ENCODE results near the gene FLOT1.

FLOT1 gene

DNA sequence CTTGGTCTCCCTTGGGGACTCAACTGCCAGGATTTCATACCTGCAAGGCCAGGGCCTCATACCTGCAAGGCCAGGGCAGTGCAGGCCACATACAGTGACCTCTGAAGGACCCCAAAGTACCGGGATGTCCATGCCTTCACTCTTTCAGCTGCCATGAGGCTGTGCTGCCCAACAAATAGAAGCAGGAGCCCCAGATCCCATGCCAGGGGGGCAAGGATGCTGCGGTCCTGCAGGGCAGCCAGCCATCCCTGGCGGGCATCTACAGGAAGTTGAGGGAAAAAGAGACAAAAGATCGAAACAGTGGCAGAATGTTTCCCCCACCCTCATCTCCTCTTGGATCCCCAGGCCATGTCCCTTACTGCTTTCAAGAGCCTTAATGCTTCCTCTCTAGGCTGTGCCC is 52.5 kb downstream of the FLOT1 start:
- DNase-seq: no peak

DNA sequence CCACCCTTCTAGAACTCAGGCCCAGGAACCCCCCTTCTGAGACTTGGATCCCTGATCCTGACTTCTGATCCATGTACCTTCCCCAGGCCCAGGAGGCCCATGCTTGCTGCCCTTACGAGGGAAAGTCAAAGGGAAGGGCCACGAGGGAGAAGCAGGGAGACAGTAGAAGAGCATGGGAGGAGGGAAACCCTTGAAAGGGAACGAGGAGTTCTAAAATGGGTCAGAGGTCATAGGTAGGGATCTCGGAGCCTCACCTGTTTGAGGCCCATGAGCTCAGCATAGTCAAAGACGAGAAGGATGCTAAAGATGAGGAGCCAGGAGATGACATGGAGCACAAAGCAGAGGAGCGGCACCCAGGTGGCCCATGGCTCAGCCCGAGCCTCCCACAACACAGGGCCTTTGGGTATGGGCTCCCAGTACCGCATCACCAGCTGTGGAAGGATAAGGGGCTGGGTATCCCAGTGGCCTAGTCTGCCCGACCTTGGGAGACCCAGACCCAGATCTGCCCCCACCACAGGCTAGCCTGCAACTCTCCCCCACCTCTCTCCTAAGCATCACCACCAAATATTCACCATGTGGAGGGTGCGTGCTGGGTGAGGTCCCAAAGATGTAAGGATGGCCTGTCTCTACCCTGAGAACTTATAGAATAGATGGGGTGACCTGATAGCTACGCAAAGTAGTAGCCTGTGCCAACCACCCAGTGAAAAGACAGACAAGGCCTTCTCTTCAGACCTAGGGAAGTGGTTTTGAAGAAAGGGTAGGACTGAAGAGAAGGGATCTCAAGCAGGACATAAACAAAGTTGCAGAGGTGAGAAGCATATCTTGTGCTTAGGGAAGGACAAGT is 53.2 kb downstream of the FLOT1 start:
- no peak for DNase-seq

DNA sequence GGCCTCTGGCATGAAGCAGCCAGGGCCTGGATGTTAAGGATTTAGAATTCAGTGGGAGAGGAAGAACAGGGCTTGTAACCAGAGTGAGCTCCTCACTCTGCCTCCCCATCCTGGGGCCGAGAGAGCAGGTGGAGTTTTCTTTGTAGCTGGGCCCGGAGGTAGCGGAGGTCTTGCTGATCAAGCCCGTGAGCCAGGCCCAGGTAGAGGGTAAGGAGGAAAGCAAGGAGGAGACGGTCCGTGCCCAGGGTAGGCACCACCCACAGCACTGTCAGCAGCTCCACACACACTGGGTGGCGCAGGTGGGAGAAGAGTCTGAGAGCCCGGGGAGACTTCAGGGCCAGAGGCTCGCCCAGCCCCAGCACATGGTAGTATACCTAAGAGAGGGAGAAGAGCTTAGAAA is 53.9 kb downstream of the FLOT1 start:
- no peak for DNase-seq

DNA sequence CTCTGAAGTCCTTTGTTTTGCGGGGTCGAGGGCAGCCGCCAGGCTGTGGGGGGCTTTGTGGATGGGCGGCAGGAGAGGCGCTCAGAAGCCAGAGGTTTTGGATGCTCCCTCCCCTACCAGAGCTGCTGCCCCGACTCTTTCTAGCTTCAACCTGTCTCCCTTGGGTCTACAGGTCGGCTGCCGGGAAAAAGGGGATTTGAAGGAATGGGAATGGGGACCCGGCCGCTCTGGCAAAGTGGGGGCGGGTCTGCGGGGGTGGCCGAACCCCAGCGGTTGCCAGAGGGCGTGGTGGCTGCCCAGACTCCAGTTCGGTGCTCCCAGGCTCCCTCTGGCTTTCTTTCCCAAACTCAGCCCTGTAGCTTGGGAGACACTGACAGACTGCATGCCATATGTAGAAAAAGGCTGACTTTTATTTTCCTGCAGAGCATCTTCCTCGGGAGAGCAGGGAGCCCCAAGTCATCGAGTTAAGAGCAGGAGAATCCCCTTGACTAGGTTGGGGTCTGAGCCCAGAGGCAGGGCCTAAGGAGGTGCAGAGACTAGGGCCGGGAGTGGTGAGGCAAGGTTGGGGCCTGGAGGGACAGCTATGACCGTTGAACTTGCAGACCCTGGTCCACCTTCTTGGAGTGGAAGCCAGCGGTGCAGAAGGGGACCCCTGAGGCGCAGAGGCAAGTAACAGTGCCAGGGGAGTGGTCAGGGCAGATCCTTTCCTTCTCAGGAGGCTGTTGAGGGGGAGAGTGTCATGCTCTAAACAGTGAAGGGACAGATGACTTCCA is 54.6 kb downstream of the FLOT1 start:
- no peak for DNase-seq

DNA sequence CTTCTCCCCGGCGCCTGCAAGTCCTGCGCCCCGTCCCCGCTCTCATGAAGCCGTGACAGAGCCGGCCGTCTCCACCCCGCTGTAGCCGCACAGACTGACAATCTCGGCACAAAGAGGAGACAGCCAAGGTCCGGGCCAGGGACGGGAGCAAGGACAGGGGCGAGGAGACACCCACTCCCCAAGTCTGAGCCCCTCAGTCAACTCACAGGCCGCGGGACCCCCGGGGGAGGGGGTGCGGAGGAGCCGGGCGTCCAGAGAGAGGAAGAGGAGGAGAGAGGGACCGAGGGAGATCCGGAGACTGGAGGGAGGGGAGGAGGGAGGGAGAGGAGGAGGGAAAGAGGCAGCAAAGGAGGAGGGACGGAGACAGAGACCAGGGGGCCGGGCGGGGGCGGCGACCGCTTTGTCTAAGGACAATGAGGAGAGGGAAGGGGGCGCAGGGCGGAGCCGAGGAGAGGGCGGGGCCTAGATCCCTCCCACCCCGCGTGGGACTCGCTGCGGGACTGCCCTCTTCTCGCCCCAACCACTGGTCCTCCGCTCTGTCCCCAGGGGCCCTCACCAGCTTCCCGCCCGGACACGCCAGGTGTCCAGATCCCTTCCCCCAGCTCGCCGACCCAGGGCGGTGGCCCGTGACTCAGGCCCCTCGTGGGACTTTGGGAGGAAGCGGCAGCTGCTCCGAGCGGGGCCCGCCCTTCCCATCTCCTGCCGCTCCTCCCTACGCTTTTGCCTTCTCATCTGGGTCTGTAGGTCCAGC is 55.4 kb downstream of the FLOT1 start:
- DNase-seq: peak; percentile 34

DNA sequence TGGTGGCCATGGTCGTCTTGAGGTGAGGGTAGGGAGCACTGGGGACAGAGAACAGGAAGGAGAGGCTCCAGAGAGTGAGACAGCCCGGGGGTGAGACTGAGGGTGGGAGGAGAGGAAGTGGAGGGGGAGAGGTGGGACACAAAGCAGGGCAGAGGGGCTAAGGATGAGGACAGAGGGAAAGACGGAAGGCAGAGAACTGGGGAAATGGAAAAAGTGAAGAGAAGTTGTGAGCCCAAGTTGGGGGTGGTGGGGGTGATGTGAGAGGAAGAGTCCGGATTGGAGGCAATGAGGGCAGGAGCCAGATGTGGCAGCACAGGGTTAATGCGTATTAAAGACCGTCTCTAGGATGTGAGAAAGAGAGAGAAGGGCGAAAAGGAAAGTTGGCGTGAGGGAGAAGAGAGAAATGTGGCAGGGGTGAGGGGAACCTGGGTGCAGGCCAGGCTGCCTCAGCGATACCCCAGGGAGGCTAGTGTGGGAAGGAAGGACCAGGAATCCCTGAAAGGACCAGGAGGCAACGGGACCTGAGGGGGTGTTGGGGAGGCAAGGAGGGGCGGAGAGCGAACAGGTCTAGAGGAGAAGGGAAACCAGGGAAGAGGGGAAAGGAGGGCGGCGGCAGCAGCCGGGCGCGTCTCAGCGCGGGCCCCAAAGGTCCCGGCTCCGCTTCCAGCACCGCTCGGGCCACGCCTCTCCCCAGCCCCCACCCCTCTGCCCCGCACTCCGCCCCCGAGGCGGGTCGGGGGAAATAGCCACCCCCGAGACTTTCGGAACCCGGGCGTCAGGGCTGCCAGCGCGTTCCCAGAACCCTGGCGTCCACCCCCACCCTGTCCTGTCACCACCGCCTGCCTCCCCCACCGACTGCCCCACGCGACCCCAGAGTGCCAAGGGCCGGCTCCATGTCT is 56.2 kb downstream of the FLOT1 start, which contains the start of gene PPP1R18:
TSS of gene PPP1R18 (minus strand) at position 637 of the 899 bp plus-strand sequence. CDS start at position 10, 627 bp downstream.
- DNase-seq: no peak

DNA sequence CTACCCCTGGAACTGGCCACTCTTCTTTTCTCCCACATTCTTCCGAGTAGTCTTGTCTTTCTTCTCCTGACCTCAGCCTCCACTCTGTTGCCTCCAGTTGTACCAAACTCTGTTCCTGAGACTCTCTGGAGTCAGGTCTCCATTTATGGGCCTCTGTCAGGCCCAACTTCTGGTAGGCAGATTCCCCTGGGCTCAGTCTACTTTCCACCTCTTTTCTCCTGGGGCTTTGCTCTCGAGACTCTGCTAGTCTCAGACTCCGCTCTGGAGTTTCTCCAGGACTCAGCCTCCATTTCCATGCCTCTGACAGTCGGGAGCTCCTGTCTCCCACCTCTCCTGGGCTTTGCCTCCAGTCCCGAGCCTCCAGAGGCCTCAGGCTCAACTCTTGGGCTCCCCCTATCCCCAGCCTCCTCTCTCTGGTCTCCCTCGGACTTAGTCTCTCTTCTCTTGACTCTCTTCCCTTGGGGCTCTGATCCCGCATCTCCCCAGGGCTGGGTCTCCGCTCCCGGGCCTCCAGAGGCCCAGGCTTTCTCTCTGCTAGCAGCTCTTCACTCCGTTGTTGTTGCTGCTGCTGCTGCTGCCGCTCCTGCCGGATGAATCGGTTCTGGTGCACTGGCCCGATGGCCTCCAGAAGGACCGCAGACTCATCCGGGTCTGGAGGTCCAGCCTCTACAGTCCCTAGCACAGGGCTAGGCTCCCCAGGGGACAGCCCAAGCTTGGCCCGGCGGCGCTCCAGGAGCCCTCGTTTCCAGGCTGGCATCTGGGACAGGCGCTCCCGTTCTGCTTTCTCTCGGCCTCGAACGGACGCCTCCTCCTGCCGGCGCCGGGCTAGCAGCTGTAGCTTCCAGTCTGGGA is 57.1 kb downstream of the FLOT1 start:
- no peak for DNase-seq

DNA sequence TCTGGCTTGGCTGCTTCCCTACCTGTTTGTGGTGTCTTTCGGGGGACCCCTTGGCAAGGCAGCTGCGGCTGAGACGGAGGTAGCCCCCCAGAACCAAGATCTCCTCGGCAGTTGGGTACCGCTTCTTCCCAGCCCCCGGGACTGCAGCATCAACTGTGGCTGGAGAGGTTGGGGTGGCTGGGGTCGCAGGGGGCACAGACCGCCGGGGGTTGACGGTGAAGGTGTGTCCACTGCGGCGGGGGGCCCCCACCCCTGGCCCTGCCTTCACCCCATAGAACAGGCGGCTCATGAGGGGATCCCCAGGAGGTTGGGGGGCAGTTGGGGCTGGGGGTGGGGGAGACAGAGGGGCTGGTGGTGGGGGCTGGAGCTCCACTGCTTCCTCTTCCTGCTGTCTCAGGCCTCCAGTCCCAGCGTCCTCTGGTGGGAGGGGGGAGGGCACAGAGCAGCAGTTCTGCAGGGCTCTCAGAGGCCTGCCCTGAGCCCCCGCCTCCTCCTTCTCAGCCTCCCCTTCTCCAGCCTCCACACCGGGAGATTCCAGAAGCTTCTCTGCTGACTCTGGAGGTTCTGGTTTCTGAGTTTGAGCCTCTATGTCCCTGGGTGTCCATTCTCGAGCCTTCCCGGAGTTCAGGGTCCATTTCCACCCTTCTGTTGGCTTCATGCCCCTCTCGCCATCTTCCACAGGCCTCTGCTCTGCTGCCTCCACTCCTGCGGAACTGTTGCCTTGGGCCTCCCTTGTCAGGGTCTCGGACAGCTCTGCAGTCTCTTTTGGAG is 57.9 kb downstream of the FLOT1 start:
- DNase-seq: no peak

DNA sequence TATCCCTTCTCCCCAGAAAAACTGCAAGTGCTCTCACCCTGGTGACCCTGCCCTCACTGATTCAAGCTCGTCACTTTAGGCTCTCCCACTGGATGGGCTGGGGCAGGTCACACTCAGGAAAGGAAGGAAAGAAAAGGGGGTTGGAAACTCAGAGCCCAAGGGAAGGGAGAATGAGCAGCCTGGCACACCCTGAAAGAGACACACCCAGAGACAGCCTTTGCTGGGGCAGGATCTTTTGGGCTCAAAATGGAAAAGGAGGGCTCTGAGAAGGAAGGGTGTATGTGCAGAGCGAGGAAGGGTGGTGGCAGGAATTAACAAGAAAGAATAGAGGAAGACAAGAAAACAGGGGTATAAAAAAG is 58.5 kb downstream of the FLOT1 start:
- no peak for DNase-seq

DNA sequence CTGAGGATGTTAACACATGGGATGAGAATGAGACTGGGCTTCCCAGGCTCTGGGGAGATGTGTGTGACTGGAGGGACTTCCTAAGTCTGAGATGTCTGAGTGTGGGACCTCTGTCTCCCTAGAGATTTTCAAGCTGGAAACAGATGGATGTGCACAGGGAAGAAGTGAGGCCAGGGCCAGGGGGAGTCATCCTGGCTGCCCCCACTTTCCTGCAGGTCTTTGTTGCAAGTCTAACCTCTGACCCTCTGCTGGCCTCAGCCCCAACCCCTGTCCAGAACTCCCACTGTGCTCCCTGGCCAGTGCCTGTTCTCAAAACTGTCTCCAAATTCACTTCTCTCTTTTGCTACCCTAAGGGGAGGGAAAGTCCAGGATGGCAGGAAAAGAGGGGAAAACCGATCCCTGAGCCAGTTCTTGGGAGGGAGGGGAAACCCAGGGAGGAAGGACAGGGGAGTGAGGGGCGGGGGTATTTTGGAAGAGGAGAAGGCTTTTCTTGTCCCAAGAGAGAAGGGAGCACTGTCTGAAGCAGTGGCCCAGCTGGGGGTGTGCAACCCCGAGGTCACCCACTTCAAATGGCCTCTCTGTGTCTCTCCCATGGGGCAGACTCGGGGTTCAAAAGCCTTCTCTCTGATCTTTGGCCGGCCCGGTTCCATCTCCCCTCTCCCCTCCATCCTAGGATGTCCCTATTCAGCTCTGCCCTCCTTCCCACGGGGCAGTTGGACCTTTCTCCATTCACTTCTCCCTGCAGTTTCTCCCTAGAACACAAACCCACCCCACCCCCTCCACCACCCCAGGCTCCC is 59.1 kb downstream of the FLOT1 start:
- no peak for DNase-seq

DNA sequence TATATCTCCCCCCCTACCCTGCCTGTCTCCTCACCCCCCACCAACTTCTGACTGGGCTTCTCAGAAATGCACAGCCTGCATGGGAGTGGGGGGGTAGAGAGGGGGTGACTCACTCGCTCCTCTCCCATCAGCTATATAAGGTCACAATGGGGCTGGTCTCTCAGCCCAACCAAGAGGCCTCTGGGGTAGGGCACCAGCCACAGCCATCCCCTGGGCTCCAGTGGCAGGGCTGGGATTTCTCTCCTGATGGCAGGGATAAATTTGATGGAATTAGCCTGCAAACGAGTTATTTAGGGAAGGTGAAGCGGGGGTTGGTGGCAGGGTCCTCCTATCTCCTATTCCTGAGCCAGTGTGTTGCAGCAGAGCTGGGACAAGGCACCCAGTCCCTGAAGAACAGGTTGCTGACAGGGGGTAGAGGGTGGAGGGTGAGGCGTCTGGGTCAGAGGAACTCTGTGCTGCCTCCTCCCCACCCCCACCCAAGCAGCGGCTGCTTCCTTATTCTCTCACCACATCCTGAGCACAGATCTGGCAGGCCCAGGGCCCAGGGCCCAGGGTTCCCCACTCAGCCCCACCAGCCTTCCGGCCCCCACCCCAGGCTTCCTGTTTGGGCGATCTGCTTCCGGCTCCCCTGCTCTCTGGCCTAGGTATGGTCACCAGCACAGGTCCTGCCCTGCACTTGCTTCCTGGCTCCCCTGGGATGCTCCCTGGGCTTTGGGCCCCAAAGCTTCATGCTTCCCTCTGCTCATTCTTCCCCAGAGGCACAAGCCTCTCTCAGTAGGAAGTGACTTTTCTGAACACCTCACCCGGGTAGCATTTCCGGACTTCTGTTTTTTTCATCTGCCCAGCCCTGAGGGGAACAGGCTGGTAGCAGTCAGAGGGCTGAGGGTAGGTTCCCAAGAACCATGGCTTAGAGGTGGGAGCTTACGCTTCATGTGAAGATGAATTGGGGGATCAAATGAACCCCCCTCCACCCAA is 60.1 kb downstream of the FLOT1 start:
- no peak for DNase-seq

DNA sequence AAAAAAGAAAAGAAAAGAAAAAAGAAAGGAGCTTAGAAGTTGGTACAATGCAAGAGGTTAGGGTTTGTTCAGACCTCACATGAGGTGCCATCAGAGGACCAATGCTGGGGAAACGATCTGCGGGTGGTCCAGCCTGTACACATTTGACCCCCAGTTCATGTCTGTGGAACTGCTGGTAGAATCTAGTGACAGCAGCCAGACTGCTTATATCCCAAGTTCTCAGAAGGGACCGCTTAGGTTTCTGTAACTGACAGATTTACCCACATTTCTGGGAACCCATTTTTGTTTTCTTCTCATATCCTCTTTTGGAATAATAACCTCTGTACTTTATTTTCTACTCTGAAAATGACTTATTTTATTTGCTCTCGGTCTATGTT is 60.7 kb downstream of the FLOT1 start:
- DNase-seq: no peak

DNA sequence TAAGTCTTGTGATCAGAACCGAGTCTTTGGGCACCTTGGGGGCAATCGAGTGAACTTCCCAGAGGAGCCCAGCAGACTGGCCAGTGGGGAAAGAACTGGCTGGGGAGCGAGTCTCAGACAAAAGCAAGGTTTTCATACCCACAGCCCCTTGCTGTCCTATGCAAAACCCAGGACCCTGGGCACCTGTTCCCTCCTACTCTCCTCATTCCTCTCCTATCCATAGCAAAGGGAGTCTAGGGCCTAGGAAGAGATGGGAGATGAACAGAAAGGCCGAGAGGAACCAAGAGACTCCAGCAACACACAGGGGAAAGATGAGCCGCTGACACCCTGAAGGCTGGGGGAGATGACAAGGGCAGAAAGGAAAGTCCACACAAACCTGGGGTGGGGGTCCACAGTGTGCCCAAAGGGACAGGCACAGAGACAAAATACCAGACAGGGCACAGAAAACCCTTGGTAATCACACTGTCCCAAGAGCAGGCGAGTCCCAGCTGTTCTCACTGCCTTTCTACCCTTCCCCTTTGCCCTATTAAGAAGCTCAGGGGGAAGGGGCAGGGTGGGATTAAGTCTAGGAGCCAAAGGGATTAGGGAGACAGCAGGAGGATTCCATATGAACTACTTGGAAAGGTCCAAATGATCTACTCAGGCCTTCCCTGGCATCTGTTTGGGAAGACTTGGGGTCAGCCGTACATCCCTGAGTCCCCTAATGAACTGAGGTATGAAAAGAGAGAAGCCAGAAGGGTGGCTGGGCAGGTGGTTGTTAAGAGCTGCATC is 62.5 kb downstream of the FLOT1 start:
- DNase-seq: no peak

DNA sequence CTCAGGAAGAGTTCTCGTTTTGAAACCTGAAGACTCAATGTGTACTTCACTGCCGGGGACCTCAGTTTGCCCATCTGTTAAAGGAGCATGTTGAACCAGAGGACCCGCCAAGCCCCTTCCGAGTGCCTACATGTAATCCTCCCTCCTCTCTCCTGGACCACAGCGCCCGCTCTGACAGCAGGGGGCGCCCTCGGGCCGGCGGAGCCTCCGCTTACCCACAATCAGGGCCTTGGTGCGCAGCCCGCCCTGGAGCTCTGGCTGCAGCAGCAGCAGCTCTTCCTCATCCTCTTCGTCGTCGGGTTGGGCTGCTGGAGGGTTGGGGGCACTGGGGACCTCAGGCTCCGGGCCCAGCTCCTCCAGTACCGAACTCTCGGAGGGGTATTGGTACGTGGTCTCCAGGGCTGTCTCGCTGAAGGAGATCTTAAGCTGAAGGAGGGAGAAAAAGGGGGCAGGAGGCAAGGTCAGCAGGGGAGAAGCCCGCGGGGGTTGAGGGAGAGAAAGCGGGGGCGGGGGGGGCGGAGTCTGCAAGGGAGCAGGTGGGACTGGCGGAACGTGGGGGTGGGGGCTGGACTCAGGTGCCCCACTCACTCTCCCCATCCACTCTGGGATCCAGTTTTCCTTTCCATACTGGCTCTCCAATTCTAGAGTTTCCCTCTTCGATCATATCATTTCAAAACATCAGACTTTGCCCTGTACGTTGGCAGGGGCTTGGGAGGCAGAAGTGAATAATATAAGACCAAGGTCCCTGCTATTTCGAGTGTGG is 63.3 kb downstream of the FLOT1 start:
- peak; percentile 44 for DNase-seq

Data from SHP77 treated with DMSO at 0.1 percent for 48 hours (cell line).